Muscle of arm (tissue), 14 donors: ENCODE results near the gene TCHP. TPM values are rescaled to one million over a fixed set of nuclear protein-coding genes. Genes with fewer than 3 reads are reported as not detected.
"Not testable (repeated sequence)": the region's sequence is repeated elsewhere in the genome, so short reads cannot be mapped to it uniquely, and the experiment has no call there.

Source experiments
- DNase-seq: peaks from one replicate; pipeline ENCODE4 v3.0.0-alpha.2; 2013
- long read RNA-seq, 11 donors: transcript quantifications; one replicate each; lab custom pipeline, GENCODE V29; 2026
- polyA plus RNA-seq, 12 donors: library from polyadenylated mRNA; unstranded; fragments of 120-200 nt; gene quantifications; one replicate each; pipeline ENCODE4 v1.2.1, GENCODE V29; 2013; ENCODE audit not compliant: insufficient read length in 12 of 12

TCHP gene, protein sequence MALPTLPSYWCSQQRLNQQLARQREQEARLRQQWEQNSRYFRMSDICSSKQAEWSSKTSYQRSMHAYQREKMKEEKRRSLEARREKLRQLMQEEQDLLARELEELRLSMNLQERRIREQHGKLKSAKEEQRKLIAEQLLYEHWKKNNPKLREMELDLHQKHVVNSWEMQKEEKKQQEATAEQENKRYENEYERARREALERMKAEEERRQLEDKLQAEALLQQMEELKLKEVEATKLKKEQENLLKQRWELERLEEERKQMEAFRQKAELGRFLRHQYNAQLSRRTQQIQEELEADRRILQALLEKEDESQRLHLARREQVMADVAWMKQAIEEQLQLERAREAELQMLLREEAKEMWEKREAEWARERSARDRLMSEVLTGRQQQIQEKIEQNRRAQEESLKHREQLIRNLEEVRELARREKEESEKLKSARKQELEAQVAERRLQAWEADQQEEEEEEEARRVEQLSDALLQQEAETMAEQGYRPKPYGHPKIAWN
- 10 to 100 TPM in 11 of 12 donors, not detected in 1; 11.5 to 39.5 (median 20.3) TPM for polyA plus RNA-seq
- long read RNA-seq, donor 1, partial matches to known transcripts, result 13 of 16 reads
- long read RNA-seq, donor 1, other reads (novel, unspliced or antisense), result 0 of 16 reads
- long read RNA-seq, donor 2, partial matches to known transcripts, result 0 of 3 reads
- long read RNA-seq, donor 2, other reads (novel, unspliced or antisense), result 0 of 3 reads
- long read RNA-seq, donor 3, partial matches to known transcripts, result 6 of 7 reads
- long read RNA-seq, donor 3, other reads (novel, unspliced or antisense), result 0 of 7 reads
- long read RNA-seq, donor 4, partial matches to known transcripts, result 0 of 1 reads
- long read RNA-seq, donor 4, other reads (novel, unspliced or antisense), result 0 of 1 reads
- long read RNA-seq, donor 5, result 0 reads
- long read RNA-seq, donor 6, partial matches to known transcripts, result 0 of 3 reads
- long read RNA-seq, donor 6, other reads (novel, unspliced or antisense), result 0 of 3 reads
- long read RNA-seq, donor 7, partial matches to known transcripts, result 6 of 7 reads
- long read RNA-seq, donor 7, other reads (novel, unspliced or antisense), result 0 of 7 reads
- long read RNA-seq, donor 8, partial matches to known transcripts, result 0 of 4 reads
- long read RNA-seq, donor 8, other reads (novel, unspliced or antisense), result 0 of 4 reads
- long read RNA-seq, donor 9, partial matches to known transcripts, result 0 of 2 reads
- long read RNA-seq, donor 9, other reads (novel, unspliced or antisense), result 0 of 2 reads
- long read RNA-seq, donor 10, partial matches to known transcripts, result 0 of 8 reads
- long read RNA-seq, donor 10, other reads (novel, unspliced or antisense), result 5 of 8 reads
- long read RNA-seq, donor 11, partial matches to known transcripts, result 0 of 3 reads
- long read RNA-seq, donor 11, other reads (novel, unspliced or antisense), result 0 of 3 reads

DNA sequence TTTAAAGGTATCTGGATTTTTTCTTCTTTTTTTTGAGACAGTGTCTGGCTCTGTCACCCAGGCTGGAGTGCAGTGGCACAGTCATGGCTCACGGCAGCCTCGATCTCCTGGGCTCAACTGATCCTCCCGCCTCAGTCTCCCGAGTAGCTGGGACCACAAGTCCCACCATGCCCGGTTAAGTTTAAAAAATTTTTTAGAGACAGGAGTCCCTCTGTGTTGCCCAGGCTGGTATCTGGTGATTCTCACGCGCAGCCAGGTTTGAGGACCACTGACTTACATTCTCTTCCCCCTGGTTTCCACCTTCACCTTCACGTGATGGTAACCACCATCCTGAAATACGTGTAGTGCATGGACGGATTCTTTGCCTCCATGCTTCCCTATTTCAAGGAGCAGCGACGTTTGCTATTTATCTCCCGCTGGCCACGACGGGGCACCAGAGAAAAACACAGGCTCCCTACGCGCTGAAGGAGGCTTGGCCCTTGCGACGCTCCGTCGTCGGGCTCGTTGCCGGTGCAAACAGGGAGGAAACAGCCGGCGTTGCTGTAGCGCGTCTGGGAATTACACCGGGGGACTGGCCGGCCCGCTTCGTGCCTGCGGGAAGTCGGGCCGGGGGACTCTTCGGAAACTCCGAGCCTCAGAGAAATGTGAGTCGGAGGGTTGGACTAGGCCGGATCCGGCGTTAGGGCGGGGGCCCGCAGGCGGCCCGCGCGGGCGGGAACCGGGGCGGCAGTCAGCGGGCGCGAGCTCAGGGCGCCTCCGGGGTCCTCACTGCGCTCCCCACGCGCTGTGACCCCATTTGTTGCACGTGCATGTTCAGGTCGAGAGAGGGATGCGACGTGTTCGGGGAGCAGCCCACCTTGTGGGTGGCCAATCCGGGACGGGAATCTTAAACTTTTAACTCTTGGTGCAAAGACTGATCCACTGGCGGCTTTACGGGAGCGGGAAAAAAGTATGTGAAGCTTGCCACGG, at the start of gene TCHP:
TCHP (plus strand) TSS at position 492 of the 969 bp plus-strand sequence. CDS start 2,753 bp downstream, outside the sequence.
- DNase-seq, result peak; percentile 92

DNA sequence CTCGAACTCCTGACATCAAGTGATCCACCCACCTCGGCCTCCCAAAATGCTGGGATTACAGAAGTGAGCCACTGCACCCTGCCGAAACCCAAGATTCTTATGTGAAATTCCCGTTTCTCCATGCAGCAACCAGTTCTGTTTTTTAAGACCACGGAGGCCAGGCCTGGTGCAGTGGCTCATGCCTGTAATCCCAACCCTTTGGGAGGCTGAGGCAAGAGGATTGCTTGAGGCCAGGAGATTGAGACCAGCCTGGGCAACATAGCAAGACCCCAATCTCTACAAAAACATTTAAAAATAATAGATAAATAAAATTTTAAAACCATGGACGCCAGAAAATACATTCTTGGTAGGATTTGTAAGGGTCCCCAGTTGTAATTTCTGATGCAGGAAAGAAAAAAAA, 49.6 kb upstream of the TCHP start:
- DNase-seq, result not testable (repeated sequence)

DNA sequence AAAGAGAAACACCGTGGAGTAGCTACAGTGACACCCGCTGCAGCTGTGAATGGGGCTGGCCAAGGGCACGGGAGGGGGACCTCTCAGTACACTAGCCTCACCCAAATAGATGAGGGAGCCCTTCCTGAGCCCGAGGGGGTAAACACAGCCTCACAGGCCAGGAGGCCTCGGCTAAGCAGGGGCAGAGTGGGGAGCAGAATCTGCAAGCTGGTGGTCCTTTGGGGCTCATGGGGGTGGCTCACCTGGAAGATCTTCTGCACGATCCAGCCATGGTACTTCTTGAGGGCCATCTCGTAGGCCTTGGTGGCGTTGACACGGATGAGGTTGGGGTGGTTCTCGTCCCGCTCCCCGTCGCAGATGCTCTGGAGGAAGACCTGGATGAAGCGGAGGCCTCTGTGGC, 44.7 kb upstream of the TCHP start:
- DNase-seq, result no peak

DNA sequence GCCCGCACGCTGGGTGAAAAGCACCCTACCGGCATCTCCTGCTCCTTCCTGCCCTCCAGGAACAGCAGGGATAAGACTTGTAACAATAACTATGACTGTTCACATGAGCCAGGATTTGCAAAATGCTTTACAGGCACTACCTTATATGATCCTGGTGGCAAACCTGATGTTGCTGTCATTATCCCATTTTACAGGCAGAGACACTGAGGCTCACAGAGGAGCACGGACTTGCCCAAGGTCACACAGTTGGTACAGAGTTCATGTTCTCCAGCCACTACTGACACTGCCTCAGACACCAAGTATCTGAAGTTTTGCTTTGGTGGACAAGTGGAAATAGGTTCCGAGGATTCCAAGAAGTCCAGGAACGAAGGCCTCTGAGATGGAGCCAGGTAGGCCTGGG, 42.4 kb upstream of the TCHP start:
- no peak for DNase-seq

DNA sequence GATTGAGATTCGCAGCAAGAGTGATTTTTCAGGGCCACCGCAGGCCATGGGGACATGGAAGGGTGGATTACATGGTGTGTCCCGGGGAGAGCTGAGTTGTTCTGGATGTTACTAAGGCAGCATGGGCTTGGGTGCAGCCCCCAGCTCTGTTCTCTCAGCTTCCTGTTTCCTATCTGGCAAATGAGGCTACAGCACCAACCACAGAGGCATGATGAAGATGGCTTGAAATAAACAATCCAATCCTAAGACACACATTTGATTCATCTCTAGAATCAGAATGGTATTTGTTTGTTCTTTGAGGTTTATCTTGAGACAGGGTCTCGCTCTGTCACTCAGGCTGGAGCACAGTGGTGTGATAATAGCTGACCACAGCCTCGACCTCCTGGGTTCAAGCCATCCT, 41.3 kb upstream of the TCHP start:
- DNase-seq, result no peak

DNA sequence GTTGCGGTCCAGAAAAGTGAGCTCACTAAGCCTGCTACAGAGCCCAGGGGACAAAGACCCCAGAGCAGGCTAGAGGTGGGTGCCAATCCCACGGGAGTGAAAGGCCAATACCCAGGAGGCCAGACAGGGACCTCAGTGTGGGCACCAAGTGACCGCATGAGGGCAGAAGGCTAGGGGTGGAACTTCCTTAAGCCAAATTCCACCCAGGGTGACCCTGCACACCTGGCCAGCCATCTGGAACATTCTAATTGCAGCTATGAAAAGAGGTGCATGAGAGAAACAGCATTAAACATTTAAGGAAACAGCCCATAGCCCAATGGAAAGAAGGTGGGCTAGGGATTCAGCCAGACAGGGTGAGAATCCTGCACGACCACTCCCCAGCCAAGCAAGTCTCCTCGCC, 39.1 kb upstream of the TCHP start:
- DNase-seq, result no peak

DNA sequence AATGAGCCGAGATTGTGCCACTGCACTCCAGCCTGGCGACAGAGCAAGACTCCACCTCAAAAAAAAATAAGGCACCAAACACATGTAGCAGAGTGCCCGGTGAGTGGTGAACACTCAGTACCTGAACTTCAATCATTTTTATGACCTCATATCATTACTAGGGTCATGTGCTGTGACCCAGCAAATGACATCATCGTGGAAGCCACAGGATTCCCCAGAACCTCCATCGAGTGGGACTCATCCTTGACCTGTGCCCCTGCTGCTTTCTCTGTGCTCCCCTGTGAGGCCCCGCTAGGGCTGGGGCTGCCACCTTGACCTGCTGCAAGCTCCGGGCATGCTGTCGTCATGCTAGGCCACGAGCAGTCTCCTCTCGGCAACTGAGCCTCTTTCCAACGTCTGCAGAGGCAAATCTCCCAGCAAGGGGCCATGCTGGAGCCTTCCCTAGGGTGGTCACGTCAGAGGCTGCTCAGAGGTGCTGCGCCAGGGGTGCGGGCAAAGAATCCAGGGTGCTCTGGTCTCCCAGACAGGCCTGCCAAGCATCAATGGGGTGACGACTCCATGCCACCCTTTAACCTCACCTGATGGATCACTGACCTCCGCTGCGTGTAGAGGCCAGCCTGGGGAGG, 38.3 kb upstream of the TCHP start:
- no peak for DNase-seq

DNA sequence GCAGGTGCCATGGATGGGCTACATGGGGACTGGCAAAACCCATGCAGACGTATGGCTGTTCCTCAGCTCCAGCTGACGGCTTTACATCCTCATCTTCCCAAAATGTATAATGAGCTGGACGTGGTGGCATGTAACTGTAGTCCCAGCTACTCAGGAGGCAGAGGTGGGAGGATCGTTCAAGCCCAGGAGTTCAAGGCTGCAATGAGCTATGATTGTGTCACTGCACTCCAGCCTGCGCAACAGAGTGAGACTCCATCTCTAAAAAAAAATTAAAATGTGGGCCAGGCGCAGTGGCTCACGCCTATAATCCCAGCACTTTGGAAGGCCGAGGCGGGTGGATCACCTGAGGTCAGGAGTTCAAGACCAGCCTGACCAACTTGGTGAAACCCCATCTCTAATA, 37.6 kb upstream of the TCHP start:
- not testable (repeated sequence) for DNase-seq

DNA sequence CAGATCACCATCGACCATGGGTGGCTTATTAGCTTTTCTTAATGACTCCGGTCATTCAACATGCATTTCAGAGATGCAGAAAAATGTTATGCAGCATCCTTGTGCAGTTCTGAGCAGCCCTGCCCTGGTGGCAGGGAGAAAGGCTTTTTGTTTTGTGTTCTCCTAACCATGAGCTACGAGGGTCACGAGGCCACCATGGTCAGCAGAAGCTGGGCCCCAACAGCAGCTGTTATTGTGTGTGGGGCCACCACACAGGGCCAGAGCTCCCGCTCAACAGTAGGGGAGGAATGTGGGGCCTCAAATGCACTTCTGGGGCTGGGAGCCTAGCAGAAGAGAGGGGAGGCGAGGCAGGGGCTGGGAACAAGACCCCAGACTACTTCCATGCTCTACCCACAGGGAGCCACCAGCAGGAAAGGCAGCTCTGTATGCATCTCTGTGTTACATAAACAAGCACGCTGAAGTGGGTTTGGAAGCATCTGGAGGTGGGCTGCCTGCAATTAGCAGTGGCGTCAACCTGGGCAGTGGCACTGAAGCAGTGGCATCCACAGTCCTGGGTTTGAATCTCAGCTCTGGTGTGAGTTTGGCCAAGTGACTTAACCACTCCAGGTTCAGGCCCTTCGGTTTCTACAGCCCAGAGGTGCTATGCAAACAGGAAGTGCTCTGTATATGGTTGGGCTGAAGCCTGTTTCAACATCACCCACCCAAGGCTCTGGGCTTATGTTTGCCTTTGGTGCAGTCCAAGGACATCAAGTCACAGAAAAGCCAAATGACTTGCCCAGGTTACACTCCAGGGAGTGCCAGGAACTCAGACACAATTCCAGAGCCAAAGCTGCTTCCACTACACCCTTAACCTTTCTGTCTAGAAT, 36.0 kb upstream of the TCHP start:
- DNase-seq, result no peak

DNA sequence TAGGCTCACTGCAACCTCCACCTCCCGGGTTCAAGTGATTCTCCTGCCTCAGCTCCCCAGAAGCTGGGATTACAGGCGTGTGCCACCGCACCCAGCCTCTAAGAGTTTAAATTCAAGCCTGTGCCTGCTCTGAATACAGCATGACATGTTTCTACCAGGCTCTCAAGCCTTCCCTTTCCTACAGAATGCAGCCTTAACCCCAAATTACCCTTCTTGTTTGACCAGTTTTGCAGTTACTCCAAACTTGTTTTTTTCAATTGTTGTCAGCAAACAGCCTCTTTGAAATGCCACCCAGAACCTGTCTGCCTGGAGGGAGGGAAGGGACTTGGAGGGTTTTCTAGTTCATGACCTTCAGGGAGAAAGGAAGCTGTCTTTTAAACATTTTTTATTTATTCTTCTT, 35.2 kb upstream of the TCHP start:
- no peak for DNase-seq

DNA sequence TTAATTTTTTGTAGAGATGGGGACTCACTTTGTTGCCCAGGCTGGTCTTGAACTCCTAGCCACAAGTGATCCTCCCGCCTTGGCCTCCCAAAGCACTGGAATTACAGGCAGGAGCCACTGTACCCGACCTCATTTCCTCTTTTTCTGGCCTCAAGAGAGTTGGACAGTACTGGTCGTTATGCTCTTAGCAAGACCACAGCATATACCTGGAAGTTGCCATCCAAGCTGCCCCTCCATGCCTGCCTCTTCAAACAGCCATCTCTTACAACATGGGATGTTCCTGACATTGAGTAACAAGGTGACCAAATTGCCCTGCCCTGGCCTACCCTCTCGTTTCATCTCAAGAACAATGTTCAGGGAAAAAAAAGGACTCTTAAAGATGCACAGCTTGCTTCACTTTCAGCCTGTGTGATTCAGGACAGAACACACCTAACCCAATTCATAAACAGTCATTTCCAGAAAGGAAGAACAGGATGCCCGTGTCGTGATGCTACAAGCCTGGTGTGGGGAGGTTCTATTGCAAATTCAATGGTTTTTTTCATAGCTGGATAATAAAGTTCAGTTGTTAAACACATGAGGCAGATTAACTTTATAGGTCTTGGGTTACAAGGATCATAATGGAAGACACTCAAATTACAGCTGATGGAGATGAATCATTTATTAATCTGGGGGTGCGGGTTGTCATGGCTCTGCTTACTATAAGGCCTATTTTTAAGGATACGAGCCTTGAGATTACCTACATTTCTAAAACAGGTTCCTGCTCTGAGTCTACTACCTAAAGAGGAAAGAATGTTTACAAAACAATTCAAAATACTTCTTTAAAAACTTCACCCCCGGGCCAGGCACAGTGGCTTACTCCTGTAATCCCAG, 31.7 kb upstream of the TCHP start:
- no peak for DNase-seq

DNA sequence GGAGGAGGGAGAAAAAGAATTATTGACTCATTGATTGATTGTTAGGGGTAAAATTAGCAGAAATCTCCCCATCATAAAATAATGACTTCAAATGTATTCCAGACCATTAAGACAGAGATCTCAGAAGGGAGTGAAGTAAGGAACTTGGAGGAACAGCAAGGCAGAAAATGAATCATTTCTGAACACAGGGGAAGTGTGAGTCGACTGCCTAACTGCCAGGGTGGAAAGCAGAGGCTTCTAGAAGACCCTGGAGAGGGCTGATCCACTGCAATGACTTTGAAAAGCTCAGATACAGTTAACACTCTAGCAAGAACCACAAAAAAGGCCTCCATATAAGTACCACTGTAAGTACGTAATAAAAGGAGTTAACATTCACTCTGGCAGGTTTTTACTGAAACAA, 29.4 kb upstream of the TCHP start:
- DNase-seq, result no peak

DNA sequence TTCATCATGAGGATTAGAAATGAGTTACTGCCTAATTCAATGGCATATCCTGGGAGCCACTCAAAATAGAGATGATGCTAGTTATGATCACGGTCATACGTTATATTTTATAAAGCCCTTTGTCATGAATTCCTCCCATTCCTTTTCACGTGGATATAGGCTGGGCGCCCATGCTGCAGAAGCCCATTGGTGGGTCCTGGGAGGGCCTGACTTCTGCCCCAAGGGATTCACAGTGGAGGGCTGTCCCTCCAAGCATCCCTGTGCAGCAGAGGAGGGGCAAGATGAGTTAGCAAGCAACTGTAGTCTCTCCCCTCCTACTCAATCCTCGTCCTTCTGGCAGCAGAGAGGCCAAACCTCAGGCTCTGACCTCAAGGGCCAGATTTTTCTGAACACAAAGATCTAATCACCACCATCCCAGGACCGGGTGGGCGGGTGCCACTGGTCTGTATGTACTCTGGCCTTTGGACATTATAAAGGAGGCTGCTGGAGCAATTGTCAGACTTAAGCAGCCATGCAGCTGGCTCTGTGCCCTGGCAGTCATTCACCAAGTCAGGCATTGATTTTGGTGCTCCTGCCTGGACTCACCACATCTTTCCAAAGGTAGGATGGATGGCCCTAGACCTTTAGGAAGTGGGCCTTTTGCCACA, 28.3 kb upstream of the TCHP start:
- DNase-seq, result no peak

DNA sequence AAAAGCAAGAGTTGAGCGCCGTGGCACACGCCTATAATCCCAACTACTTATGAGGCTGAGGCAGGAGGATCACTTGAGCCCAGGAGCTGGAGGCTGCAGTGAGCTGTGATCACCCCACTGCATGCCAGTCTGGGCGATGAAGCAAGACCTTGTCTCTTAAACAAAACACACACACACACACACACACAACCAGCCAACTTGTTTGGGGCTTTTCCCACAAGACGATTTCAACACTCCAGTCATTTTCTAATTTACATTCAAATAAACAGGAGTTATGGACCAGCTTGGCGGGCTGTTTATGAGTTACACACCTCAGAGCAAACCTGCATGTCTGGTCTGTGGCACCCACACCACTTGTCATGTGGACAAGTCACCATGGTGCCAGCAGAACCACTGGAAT, 26.4 kb upstream of the TCHP start:
- DNase-seq, result no peak

DNA sequence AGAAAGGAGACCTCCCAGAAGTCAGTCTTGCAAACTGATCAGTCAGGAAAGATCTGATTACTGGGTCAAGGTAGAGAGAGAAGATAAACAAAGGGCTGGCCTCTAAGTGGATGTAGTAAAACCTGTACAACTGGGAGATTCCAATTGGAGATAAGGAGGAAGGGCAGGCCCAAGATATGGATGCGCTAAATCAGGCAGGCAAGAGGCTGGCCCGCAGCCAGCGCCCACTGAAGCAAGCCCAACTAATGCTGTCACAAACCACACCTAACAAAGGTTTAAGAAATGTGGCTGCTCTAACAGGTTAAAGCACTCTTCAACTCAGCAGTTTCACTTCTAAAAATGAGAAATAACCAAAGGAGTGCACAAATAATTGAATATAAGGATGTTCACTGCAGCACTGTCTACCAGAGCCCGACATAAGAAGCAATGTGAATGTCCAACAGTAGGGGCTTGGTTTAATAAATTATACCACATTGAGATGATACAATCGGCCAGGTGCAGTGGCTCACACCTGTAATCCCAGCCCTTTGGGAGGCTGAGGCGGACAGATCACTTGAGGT, 24.4 kb upstream of the TCHP start:
- DNase-seq, result no peak

DNA sequence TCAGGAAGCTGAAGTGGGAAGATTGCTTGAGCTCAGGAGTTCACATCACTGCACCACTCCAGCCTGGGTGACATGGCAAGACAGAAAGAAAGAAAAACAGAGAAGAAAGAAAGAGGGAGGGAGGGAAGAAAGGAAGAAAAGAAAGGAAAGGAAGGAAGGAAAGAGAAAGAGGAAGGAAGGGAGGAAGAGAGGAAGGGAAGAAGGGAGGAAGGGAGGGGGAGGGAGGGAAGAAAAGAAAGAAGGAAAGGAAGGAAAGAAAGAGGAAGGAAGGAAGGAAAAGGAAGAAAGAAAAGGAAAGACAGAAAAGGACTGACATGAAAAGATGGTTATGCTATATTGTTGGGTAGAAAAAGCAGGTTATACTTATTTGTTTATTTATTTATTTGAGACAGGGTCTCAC, 23.7 kb upstream of the TCHP start:
- DNase-seq, result no peak
